ENCODE data around the gene TTL. TPM values are rescaled to one million over a fixed set of nuclear protein-coding genes. Genes with fewer than 3 reads are reported as not detected.

TTL gene
- total RNA-seq, 2 donors from 2014 or later = 7.8 to 18.1 TPM

DNA sequence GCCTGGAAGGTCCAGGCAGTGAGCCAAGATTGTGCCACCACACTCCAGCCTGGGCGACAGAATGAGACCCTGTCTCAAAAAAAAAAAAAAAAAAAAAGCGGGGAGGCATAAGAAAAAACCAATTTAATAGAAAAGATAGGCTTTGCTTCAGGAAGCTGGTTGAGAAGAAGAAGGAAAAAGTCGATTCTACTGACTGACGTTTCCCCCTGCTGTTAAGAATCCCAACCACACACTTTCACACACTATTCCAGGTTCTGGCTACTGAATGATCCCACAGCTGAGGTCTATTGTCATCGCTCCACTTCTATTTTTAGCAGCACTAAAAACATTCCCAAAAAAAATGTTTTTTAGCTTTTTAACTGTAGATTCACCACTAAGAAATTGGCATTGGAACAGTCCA, 95.8 kb downstream of the TTL start:
- whole genome bisulfite sequencing, 2 donors = 37 to 42% methylated on average over 5 of the region's 5 CpGs

DNA sequence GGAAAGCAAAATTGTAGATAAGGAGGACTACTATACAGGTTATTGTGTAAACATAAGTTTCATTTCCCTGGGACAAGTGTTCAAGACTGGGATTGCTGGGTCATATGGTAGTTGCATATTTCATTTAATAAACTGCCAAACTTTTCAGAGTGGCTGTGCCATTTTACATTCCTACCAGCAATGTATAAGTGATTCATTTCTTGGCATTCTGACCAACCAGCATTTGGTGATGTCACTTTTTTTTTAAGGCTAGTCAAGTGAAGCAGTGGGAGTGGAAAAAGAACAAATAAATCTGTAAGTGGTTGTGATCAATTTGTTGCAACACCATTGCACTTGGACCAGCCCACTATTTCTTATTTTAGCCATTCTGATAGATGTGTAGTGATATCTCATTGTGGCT, 97.3 kb downstream of the TTL start:
- H3K27ac ChIP-seq = peak overlapping the region in 1 of 4 donors; percentile 6
- peaks cover 25% of the 10 kb centered on the region for H3K4me1 ChIP-seq
- intact Hi-C loops (cut with DNase I) = no loop called here
- DNase-seq (peak in 1 of 4 donors; percentile 29), ATAC-seq (peak; percentile 20)
- no peaks in the 10 kb centered on the region for H3K27me3 ChIP-seq
- H3K36me3 ChIP-seq (replicated peaks in 1 of 2; ENCODE audit: insufficient read depth in 1 of 2, low read depth in 2 of 2) = peaks cover 0 to 10% of the 10 kb centered on the region in 2 donors
- TF ChIP-seq, protein P1, sequence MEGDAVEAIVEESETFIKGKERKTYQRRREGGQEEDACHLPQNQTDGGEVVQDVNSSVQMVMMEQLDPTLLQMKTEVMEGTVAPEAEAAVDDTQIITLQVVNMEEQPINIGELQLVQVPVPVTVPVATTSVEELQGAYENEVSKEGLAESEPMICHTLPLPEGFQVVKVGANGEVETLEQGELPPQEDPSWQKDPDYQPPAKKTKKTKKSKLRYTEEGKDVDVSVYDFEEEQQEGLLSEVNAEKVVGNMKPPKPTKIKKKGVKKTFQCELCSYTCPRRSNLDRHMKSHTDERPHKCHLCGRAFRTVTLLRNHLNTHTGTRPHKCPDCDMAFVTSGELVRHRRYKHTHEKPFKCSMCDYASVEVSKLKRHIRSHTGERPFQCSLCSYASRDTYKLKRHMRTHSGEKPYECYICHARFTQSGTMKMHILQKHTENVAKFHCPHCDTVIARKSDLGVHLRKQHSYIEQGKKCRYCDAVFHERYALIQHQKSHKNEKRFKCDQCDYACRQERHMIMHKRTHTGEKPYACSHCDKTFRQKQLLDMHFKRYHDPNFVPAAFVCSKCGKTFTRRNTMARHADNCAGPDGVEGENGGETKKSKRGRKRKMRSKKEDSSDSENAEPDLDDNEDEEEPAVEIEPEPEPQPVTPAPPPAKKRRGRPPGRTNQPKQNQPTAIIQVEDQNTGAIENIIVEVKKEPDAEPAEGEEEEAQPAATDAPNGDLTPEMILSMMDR (IDR thresholded peaks at IDR 0.05) = peak in 1 of 7 experiments; percentile 17
- no peak for TF ChIP-seq POLR2A (IDR thresholded peaks at IDR 0.05)
- no peaks in the 10 kb centered on the region for H3K9me3 ChIP-seq
- no peak overlapping the region for H3K4me3 ChIP-seq

More for the DNA sequence above, 95.8 kb downstream of the TTL start:
- no peak for TF ChIP-seq POLR2A (IDR thresholded peaks at IDR 0.05)
- TF ChIP-seq, protein P1 (IDR thresholded peaks at IDR 0.05) = no peak
- no peak for ATAC-seq
- Histone ChIP-seq H3K9me3 (no peaks in the 10 kb centered on the region), H3K36me3 (replicated peaks in 1 of 2; ENCODE audit: insufficient read depth in 1 of 2, low read depth in 2 of 2) (peaks cover 0 to 11% of the 10 kb centered on the region in 2 donors), H3K4me3 (no peak overlapping the region), H3K27ac (no peak overlapping the region), H3K4me1 (peaks cover 17% of the 10 kb centered on the region), H3K27me3 (no peaks in the 10 kb centered on the region)
- DNase-seq = no peak
- intact Hi-C loops (cut with DNase I) = no loop called here

DNA sequence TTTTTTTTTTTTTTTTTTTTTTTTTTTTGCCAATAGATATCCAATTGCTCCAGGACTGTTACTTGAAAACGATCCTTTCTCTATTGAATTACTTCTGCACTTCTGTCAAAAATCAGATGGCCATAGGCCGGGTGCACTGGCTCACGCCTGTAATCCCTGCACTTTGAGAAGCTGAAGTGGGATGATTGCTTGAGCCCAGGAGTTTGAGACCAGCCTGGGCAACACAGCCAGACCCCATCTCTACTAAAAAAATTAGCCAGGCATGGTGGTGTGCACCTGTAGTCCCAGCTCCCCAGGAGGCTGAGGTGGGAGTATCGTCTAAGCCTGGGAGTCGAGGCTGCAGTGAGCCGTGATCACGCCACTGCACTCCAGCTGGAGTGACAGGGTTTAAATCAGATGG, 98.1 kb downstream of the TTL start:
- 87 to 95% methylated on average over 7 of the region's 7 CpGs for WGBS, 2 donors

DNA sequence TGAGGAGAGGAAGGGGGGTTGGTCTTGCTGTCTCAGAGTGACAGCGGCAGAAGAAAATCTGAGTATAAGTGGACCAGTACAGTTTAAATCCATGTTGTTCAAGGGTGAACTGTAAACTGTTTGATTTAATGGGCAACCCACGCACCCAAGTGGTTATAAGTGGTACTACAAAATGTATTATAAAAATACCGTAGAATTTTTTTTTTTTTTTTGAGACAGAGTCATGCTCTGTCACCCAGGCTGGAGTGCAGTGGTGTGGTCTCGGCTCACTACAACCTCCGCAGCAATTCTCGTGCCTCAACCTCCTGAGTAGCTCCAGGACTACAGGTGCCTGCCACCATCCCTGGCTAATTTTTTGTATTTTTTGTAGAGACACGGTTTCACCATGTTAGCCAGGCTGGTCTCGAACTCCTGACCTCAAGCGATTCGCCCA, 100.4 kb downstream of the TTL start:
- peak overlapping the region in 3 of 4 donors; percentile 82 to 99 (median 96) for H3K27ac ChIP-seq
- DNase-seq (peak in 3 of 4 donors; percentile 33 to 51 (median 44)), ATAC-seq (peak; percentile 4)
- WGBS, 2 donors = 26 to 27% methylated on average over 10 of the region's 10 CpGs
- H3K36me3 ChIP-seq (replicated peaks in 1 of 2; ENCODE audit: insufficient read depth in 1 of 2, low read depth in 2 of 2) = no peaks in the 10 kb centered on the region
- TF ChIP-seq, protein P1 (IDR thresholded peaks at IDR 0.05) = peak; percentile 45 to 73 (median 67)
- no peak for TF ChIP-seq POLR2A (IDR thresholded peaks at IDR 0.05)
- intact Hi-C loops (cut with DNase I) = no loop called here
- no peaks in the 10 kb centered on the region for H3K9me3 ChIP-seq
- H3K27me3 ChIP-seq = no peaks in the 10 kb centered on the region
- H3K4me3 ChIP-seq = no peak overlapping the region
- H3K4me1 ChIP-seq = peaks cover 51% of the 10 kb centered on the region

More for the DNA sequence above, 98.1 kb downstream of the TTL start:
- no peak for TF ChIP-seq POLR2A (IDR thresholded peaks at IDR 0.05)
- TF ChIP-seq, protein P1 (IDR thresholded peaks at IDR 0.05) = no peak
- intact Hi-C loops (cut with DNase I) = no loop called here
- H3K9me3 ChIP-seq = no peaks in the 10 kb centered on the region
- ATAC-seq = no peak
- no peaks in the 10 kb centered on the region for H3K27me3 ChIP-seq
- no peak for DNase-seq
- H3K4me1 ChIP-seq = peaks cover 29% of the 10 kb centered on the region
- no peak overlapping the region for H3K27ac ChIP-seq
- H3K36me3 ChIP-seq (replicated peaks in 1 of 2; ENCODE audit: insufficient read depth in 1 of 2, low read depth in 2 of 2) = peaks cover 0 to 8% of the 10 kb centered on the region in 2 donors
- H3K4me3 ChIP-seq = no peak overlapping the region

DNA sequence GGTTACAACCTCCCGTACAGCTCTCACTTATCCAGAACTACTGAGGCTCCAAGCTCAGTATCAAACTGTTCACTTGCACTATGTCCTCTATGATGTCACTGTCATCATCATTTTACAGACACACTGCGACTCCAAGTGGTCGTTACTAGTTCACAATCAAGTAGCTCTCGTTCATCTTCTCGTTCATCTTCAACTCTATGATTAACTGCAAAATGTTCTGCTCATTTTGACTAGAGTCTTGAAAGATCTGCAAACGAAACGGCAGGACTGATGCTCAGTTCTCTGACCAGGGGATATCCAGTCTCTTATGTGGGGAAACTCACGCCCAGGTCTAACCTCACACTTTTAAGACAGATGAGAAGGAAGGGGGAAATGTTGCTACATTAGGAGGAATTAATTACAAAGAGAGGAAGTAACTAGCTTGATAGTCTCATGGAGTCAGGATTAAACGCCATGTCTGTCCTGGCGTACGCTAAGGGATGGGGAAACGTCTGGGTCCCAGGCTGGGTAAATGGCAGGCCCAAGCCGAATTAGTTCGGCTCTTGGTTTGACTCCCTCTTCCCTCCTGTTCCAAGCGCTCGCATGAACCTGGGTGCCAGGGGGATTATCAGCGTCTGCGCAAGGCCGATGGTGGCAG, 101.7 kb downstream of the TTL start:
- H3K4me3 ChIP-seq = peak overlapping the region; percentile 23 to 58
- peak overlapping the region; percentile 82 to 99 (median 97) for H3K27ac ChIP-seq
- H3K27me3 ChIP-seq = no peaks in the 10 kb centered on the region
- no peaks in the 10 kb centered on the region for H3K9me3 ChIP-seq
- peaks cover 62% of the 10 kb centered on the region for H3K4me1 ChIP-seq
- WGBS, 2 donors = 20 to 24% methylated on average over 16 to 19 of the region's 19 CpGs
- no peaks in the 10 kb centered on the region for H3K36me3 ChIP-seq (replicated peaks in 1 of 2; ENCODE audit: insufficient read depth in 1 of 2, low read depth in 2 of 2)
- TF ChIP-seq, protein P1 (IDR thresholded peaks at IDR 0.05) = no peak
- no peak for TF ChIP-seq POLR2A (IDR thresholded peaks at IDR 0.05)
- ATAC-seq (peak; percentile 0), DNase-seq (no peak)
- intact Hi-C loops (cut with DNase I) = no loop called here
